ENCODE data around the gene GLO1.

Gene GLO1

GRCh38 chr6:38634518-38634917 lies 68.4 kb downstream of the GLO1 start:
- H3K4me3 ChIP-seq (replicated peaks; ENCODE audit: low read depth, low read length), result no peak overlapping the region
- TF ChIP-seq CTCF (IDR thresholded peaks at IDR 0.05; ENCODE audit: low read depth, low read length, missing control alignments), result no peak
- no peak for DNase-seq (ENCODE audit: extremely low read depth, low read depth)

GRCh38 chr6:38632490-38632889 lies 70.5 kb downstream of the GLO1 start:
- TF ChIP-seq CTCF (IDR thresholded peaks at IDR 0.05; ENCODE audit: low read depth, low read length, missing control alignments), result no peak
- no peak overlapping the region for H3K4me3 ChIP-seq (replicated peaks; ENCODE audit: low read depth, low read length)
- no peak for DNase-seq (ENCODE audit: extremely low read depth, low read depth)

- H3K4me3 ChIP-seq (replicated peaks; ENCODE audit: low read depth, low read length), result no peak overlapping the region
- no peak for DNase-seq (ENCODE audit: extremely low read depth, low read depth)
- no peak for TF ChIP-seq CTCF (IDR thresholded peaks at IDR 0.05; ENCODE audit: low read depth, low read length, missing control alignments)
Observed at GRCh38 chr6:38631186-38631783, 71.7 kb downstream of the GLO1 start.
